GM12872 (cell line): Measurements from ENCODE around the gene KNDC1.

Source experiments
- CTCF ChIP-seq: IDR thresholded peaks from 3 replicates; pipeline ENCODE4 v1.5.1; 2011; ENCODE audit warnings: low read depth, mild to moderate bottlenecking, low read length, moderate library complexity; ENCODE audit not compliant: insufficient read depth

The KNDC1 gene

GRCh38 chr10:133141958-133142340, 18.1 kb upstream of the KNDC1 start:
- TF ChIP-seq CTCF: no peak

GRCh38 chr10:133142523-133143199, 17.4 kb upstream of the KNDC1 start:
- no peak for TF ChIP-seq CTCF

- TF ChIP-seq CTCF: no peak
These were observed 16.9 kb upstream of the KNDC1 start for GRCh38 chr10:133143200-133143533.

GRCh38 chr10:133143546-133143945, 16.5 kb upstream of the KNDC1 start:
- TF ChIP-seq CTCF: no peak

- no peak for TF ChIP-seq CTCF
These were observed 15.2 kb upstream of the KNDC1 start for GRCh38 chr10:133144771-133145170.

- no peak for TF ChIP-seq CTCF
These were observed 9.8 kb upstream of the KNDC1 start for GRCh38 chr10:133150226-133150625.

GRCh38 chr10:133150656-133151055, 9.4 kb upstream of the KNDC1 start:
- no peak for TF ChIP-seq CTCF
